Bronchus fibroblast of lung (primary cell): ENCODE measurements around the gene COA6. TPM values are rescaled to one million over a fixed set of nuclear protein-coding genes. Genes with fewer than 3 reads are reported as not detected.

Experiments used
- total RNA-seq: library from RNA; depleted of rRNA; stranded (reverse); fragments of >200 nt; gene quantifications from 2 replicates; pipeline ENCODE4 v1.2.3, GENCODE V29; 2015

Gene COA6, protein sequence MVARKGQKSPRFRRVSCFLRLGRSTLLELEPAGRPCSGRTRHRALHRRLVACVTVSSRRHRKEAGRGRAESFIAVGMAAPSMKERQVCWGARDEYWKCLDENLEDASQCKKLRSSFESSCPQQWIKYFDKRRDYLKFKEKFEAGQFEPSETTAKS
- total RNA-seq: 19.5 and 22.9 TPM in 2 replicates

DNA sequence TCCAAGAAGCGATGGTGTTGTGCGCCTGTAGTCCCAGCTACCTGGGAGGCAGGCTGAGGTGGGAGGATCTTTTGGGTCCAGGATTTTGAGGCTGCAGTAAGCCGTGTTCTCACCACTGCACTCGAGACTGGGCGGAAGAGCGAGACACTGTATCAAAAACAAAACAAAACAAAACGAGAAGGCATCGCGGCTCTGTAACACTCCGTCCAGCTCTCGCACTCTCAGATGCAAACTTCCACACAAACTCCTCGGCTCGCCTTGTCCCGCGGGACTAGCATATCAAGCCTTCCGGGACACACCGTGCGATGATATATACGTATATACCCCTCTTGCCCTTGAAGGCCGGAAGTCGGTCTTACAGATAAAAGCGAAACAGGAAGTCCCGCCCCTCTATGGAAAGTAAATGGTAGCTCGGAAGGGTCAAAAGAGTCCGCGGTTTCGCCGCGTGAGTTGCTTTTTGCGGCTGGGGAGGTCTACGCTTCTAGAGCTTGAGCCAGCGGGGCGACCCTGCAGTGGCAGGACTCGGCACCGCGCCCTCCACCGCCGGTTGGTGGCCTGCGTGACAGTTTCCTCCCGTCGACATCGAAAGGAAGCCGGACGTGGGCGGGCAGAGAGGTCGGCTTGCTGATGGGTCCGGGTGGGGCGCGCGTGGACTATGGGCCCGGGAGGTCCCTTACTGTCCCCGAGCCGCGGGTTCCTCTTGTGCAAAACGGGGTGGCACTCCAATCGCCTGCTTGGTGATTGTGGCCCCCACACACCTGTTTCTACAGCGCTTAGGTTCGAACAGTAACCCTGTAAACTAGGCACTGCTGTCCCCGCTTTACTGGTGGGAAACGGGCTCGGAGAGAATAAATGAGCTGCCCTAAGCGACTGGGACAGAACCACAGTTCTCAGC is at the start of gene COA6:
Gene COA6, plus strand, starts transcription at position 393 of the 895 bp plus-strand sequence. Its CDS starts 11 bp downstream, at position 404.

Other genes starting within 250 kb of the COA6 start
- gene TARBP1, start 105.7 kb downstream of the COA6 start, total RNA-seq: 11.6 and 11.9 TPM in 2 replicates
- 48.5 and 62.4 TPM in 2 replicates for gene IRF2BP2, start 236.7 kb downstream of the COA6 start, total RNA-seq